PC-9 (cell line): ENCODE data around the gene UBA6.

Source experiments
- CTCF ChIP-seq: fragments of 200-600 bp; sonication (generic); conservative IDR thresholded peaks from 2 replicates; pipeline ENCODE4 v1.6.1; 2017; ENCODE audit warnings: mixed run types, antibody characterized with exemption, mild to moderate bottlenecking, moderate library complexity
- EZH2 ChIP-seq: fragments of 200-600 bp; sonication (generic); IDR thresholded peaks from 2 replicates; pipeline ENCODE4 v1.8.0; 2017; ENCODE audit warnings: antibody characterized with exemption, low read depth

- no peak for TF ChIP-seq CTCF
- TF ChIP-seq EZH2: no peak
These were observed 13.3 kb downstream of the UBA6 start for GRCh38 chr4:67687636-67688035.
